CD14-positive monocyte (primary cell): Measurements from ENCODE around the gene RPUSD4. TPM values are rescaled to one million over a fixed set of nuclear protein-coding genes. Genes with fewer than 3 reads are reported as not detected.

Source experiments
- DNase-seq, 3 donors: peaks; one replicate each; pipeline ENCODE4 v3.0.0-alpha.2; 2011 to 2022
- H2AFZ ChIP-seq: 2 replicates; pipeline ENCODE4 v1.6.0; 2012; ENCODE audit warnings: mild to moderate bottlenecking, low read depth, low read length, inconsistent platforms; ENCODE audit not compliant: insufficient read depth, poor library complexity, severe bottlenecking
- H3K27ac ChIP-seq, 2 donors: 1 replicate in 1 of 2; 2 replicates in 1 of 2; pipeline ENCODE4 v1.5.1; 2012 to 2013; ENCODE audit warnings: low read length in 2 of 2, control low read depth in 1 of 2, inconsistent platforms in 1 of 2, low read depth in 1 of 2, mild to moderate bottlenecking in 1 of 2
- H3K27me3 ChIP-seq, 2 donors: one replicate each; pipeline versions ENCODE4 v1.6.0 to v1.6.1; 2011 to 2013; ENCODE audit warnings: low read length in 2 of 2; ENCODE audit not compliant: control insufficient read depth in 2 of 2, insufficient read depth in 2 of 2
- H3K36me3 ChIP-seq, 2 donors: replicated peaks in 1 of 2; 1 replicate in 1 of 2; 2 replicates in 1 of 2; pipeline versions ENCODE4 v1.5.1 to v1.6.1; 2012 to 2013; ENCODE audit warnings: low read length in 2 of 2, control low read depth in 1 of 2, inconsistent platforms in 1 of 2, mild to moderate bottlenecking in 1 of 2; ENCODE audit not compliant: insufficient read depth in 2 of 2, control insufficient read depth in 1 of 2
- H3K4me1 ChIP-seq, 2 donors: 1 replicate in 1 of 2; 2 replicates in 1 of 2; pipeline versions ENCODE4 v1.5.1 to v1.6.1; 2012 to 2013; ENCODE audit warnings: low read length in 2 of 2, control low read depth in 1 of 2, inconsistent platforms in 1 of 2, mild to moderate bottlenecking in 1 of 2, moderate library complexity in 1 of 2; ENCODE audit not compliant: insufficient read depth in 2 of 2, control insufficient read depth in 1 of 2
- H3K4me2 ChIP-seq: replicated peaks from 2 replicates; pipeline ENCODE3; 2012; ENCODE audit warnings: low read length, moderate library complexity, mild to moderate bottlenecking; ENCODE audit not compliant: poor library complexity, severe bottlenecking; ENCODE audit errors: extremely low read depth
- H3K4me3 ChIP-seq, 3 experiments: fragments of 200-600 bp in 1 of 3; sonication (generic) in 1 of 3; replicated peaks in 1 of 3; 1 replicate in 2 of 3; 2 replicates in 1 of 3; pipeline ENCODE4 v1.5.1; 2011 to 2013; ENCODE audit warnings: low read length in 3 of 3, mild to moderate bottlenecking in 3 of 3, control low read depth in 2 of 3, low read depth in 2 of 3, inconsistent platforms in 1 of 3, moderate library complexity in 1 of 3
- H3K79me2 ChIP-seq: 2 replicates; pipeline ENCODE4 v1.6.0; 2012; ENCODE audit warnings: mild to moderate bottlenecking, control low read depth, inconsistent platforms, low read length, moderate library complexity; ENCODE audit not compliant: insufficient read depth
- H3K9ac ChIP-seq: 2 replicates; pipeline ENCODE4 v1.6.0; 2017; ENCODE audit warnings: low read length, mild to moderate bottlenecking; ENCODE audit not compliant: insufficient read depth, poor library complexity, severe bottlenecking
- H3K9me3 ChIP-seq, 2 donors: replicated peaks in 1 of 2; 1 replicate in 1 of 2; 2 replicates in 1 of 2; pipeline versions ENCODE4 v1.5.1 to v1.6.1; 2012 to 2013; ENCODE audit warnings: low read length in 2 of 2, control low read depth in 1 of 2; ENCODE audit not compliant: control insufficient read depth in 1 of 2, insufficient read depth in 1 of 2
- H4K20me1 ChIP-seq: 2 replicates; pipeline ENCODE4 v1.6.0; 2012; ENCODE audit warnings: mild to moderate bottlenecking, low read length, control low read depth, moderate library complexity; ENCODE audit not compliant: insufficient read depth
- H3K27ac Mint-ChIP-seq, 7 donors: one replicate each; pipeline ENCODE4 v1.8.0; 2020; ENCODE audit warnings: mild to moderate bottlenecking in 7 of 7, mixed read lengths in 7 of 7, moderate library complexity in 6 of 7, inconsistent platforms in 2 of 7
- H3K27me3 Mint-ChIP-seq, 3 donors: one replicate each; pipeline ENCODE4 v1.8.0; 2021 to 2022; ENCODE audit warnings: low read depth in 3 of 3, mild to moderate bottlenecking in 3 of 3, mixed read lengths in 3 of 3, moderate library complexity in 3 of 3, inconsistent platforms in 1 of 3
- H3K36me3 Mint-ChIP-seq, 2 donors: one replicate each; pipeline ENCODE4 v1.8.0; 2020; ENCODE audit warnings: mixed read lengths in 2 of 2, inconsistent platforms in 1 of 2, mild to moderate bottlenecking in 1 of 2
- H3K4me1 Mint-ChIP-seq: one replicate; pipeline ENCODE4 v1.8.0; 2020; ENCODE audit warnings: mild to moderate bottlenecking, mixed read lengths
- H3K4me3 Mint-ChIP-seq, 2 donors: one replicate each; pipeline ENCODE4 v1.8.0; 2020; ENCODE audit warnings: mild to moderate bottlenecking in 2 of 2, mixed read lengths in 2 of 2, moderate library complexity in 1 of 2
- H3K9me3 Mint-ChIP-seq, 7 donors: one replicate each; pipeline ENCODE4 v1.8.0; 2020 to 2022; ENCODE audit warnings: mixed read lengths in 7 of 7, mild to moderate bottlenecking in 6 of 7, moderate library complexity in 6 of 7, inconsistent platforms in 2 of 7
- WGBS: methylation state at CpG from one replicate; pipeline ENCODE4 v1.1.5; 2013; ENCODE audit warnings: missing lambda C conversion rate; ENCODE audit not compliant: insufficient coverage; 5-methylcytosine and 5-hydroxymethylcytosine counted together
- intact Hi-C, 2 donors: fragments of 100-400 bp; cut with micrococcal nuclease; formaldehyde crosslinking; loops; one replicate each; pipeline versions ENCODE4 v1.15.0 to v1.15.1; 2023
- polyA plus RNA-seq, 3 donors: library from polyadenylated mRNA; depleted of rRNA in 1 of 3; unstranded in 2 of 3; stranded (reverse) in 1 of 3; fragments of 300-500 nt in 2 of 3; fragments of >200 nt in 1 of 3; fragmentation: Illumina TruSeq in 2 of 3; gene quantifications; 1 replicate in 2 of 3; 2 replicates in 1 of 3; pipeline ENCODE4 v1.2.3, GENCODE V29; 2012 to 2021
- TF ChIP-seq, protein P1 (sequence below): fragments of 200-600 bp; IDR thresholded peaks from one replicate; pipeline ENCODE4 v1.8.0; 2022; ENCODE audit warnings: antibody characterized with exemption, mild to moderate bottlenecking

RPUSD4 gene
- polyA plus RNA-seq, 3 donors, result 9.0 to 15.5 (median 10.3) TPM

DNA sequence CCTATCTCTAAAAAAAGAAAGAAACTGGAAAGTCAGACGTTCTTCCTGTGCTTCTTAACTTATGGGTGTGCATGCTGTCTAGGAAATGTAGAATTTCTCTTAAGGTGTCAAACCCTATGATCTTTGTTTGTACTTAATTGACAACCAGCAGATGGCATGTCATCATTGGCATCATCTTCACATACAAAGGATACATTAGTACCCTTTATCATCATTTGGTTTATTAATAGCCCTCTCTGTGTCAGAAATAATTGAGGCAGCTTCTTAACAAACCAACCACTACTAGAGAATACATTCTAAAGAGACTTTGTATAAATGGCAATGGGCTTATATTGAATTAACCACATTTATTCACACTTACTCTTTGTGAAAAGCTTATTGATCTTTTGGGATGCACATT is 43.4 kb upstream of the RPUSD4 start:
- peaks cover 61 to 89% of the 10 kb centered on the region in 2 donors for H3K36me3 ChIP-seq

DNA sequence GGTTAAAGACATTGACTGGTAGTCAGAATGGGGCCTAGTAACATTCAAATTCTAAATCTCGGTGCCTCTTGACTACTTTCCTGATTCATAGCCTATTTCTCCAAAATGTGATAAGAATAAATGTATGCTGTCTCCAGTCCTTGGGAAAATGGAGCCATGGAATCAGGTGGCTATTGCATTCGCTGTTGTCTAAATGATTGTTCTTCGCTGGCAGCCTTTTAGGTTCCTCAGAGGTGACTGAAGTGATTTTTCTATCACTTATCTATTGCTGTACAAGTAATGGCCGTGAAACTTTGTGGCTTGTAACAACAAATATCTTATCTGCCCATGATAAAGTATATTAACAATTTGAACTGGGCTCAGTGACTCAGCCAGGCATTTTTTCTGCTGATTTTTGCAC is 41.8 kb upstream of the RPUSD4 start:
- DNase-seq, result no peak
- no peaks in the 10 kb centered on the region for H3K4me1 Mint-ChIP-seq
- Histone ChIP-seq H4K20me1 (no peaks in the 10 kb centered on the region), H3K4me1 (no peaks in the 10 kb centered on the region), H3K4me2 (no peak overlapping the region), H3K9me3 (no peaks in the 10 kb centered on the region), H3K9ac (no peak overlapping the region), H3K79me2 (no peaks in the 10 kb centered on the region), H3K27ac (no peak overlapping the region), H3K27me3 (no peaks in the 10 kb centered on the region), H2AFZ (no peak overlapping the region), H3K36me3 (peaks cover 64 to 87% of the 10 kb centered on the region in 2 donors), H3K4me3 (no peak overlapping the region)
- H3K36me3 Mint-ChIP-seq, result peaks cover 67 to 78% of the 10 kb centered on the region in 2 donors
- no peak overlapping the region for H3K27ac Mint-ChIP-seq
- peaks cover 0 to 2% (median 0%) of the 10 kb centered on the region in 7 donors for H3K9me3 Mint-ChIP-seq
- intact Hi-C loops, result no loop called here
- WGBS, result no CpG with 5 or more reads among the region's 4 CpGs
- no peaks in the 10 kb centered on the region for H3K27me3 Mint-ChIP-seq
- no peak overlapping the region for H3K4me3 Mint-ChIP-seq
- TF ChIP-seq, protein P1, sequence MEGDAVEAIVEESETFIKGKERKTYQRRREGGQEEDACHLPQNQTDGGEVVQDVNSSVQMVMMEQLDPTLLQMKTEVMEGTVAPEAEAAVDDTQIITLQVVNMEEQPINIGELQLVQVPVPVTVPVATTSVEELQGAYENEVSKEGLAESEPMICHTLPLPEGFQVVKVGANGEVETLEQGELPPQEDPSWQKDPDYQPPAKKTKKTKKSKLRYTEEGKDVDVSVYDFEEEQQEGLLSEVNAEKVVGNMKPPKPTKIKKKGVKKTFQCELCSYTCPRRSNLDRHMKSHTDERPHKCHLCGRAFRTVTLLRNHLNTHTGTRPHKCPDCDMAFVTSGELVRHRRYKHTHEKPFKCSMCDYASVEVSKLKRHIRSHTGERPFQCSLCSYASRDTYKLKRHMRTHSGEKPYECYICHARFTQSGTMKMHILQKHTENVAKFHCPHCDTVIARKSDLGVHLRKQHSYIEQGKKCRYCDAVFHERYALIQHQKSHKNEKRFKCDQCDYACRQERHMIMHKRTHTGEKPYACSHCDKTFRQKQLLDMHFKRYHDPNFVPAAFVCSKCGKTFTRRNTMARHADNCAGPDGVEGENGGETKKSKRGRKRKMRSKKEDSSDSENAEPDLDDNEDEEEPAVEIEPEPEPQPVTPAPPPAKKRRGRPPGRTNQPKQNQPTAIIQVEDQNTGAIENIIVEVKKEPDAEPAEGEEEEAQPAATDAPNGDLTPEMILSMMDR, result no peak

More for the DNA sequence above, 43.4 kb upstream of the RPUSD4 start:
- H3K27me3 ChIP-seq, result no peaks in the 10 kb centered on the region
- Mint-ChIP-seq H3K27me3 (no peaks in the 10 kb centered on the region), H3K4me3 (no peak overlapping the region), H3K9me3 (peaks cover 0 to 2% (median 0%) of the 10 kb centered on the region in 7 donors), H3K36me3 (peaks cover 68 to 72% of the 10 kb centered on the region in 2 donors), H3K4me1 (no peaks in the 10 kb centered on the region), H3K27ac (no peak overlapping the region)
- H3K4me3 ChIP-seq, result no peak overlapping the region
- H3K4me2 ChIP-seq, result no peak overlapping the region
- no peaks in the 10 kb centered on the region for H3K79me2 ChIP-seq
- TF ChIP-seq, protein P1, result no peak
- no peaks in the 10 kb centered on the region for H3K9me3 ChIP-seq
- H3K27ac ChIP-seq, result no peak overlapping the region
- intact Hi-C loops, result no loop called here
- no CpG with 5 or more reads among the region's 1 CpG for WGBS
- no peaks in the 10 kb centered on the region for H4K20me1 ChIP-seq
- H3K4me1 ChIP-seq, result no peaks in the 10 kb centered on the region
- no peak for DNase-seq
- H3K9ac ChIP-seq, result no peak overlapping the region
- no peak overlapping the region for H2AFZ ChIP-seq
